ENCODE data around the gene NPB. TPM values are rescaled to one million over a fixed set of nuclear protein-coding genes. Genes with fewer than 3 reads are reported as not detected.

The NPB gene
- total and polyA plus RNA-seq, 11 donors = 0.13 to 1.2 (median 0.50) TPM; not detected in 1

- Histone ChIP-seq H3K9me3 (no peaks in the 10 kb centered on the region), H3K4me3 (peak overlapping the region in 11 of 12 donors; percentile 69 to 100 (median 97)), H3K4me1 (peaks cover 4 to 65% (median 55%) of the 10 kb centered on the region in 12 donors), H3K36me3 (peaks cover 0 to 43% (median 21%) of the 10 kb centered on the region in 9 donors), H3K27me3 (no peaks in the 10 kb centered on the region), H3K27ac (peak overlapping the region; percentile 92 to 100 (median 98))
- intact Hi-C loops (cut with DNase I) = loop anchor here in 2 of 10 donors (5.0 to 10.0 kb wide), 3 partner anchors 58 to 355 kb away; partner anchors contain the start of genes ACTG1 (in 1 of the 2), CENPX (in 1 of the 2), LRRC45 (in 1 of the 2) and MAFG (in 1 of the 2)
- TF ChIP-seq CTCF (IDR thresholded peaks at IDR 0.05) (peak; percentile 71 to 92 (median 86)), POLR2A (IDR thresholded peaks at IDR 0.05) (no peak)
- 36 to 39% (median 38%) methylated on average over 36 to 52 of the region's 52 CpGs for WGBS, 4 donors
- DNase-seq (peak in 3 of 5 donors; percentile 44 to 78 (median 52)), ATAC-seq (peak in 2 of 4 donors; percentile 5 to 22)
Measured at GRCh38 chr17:81869221-81870130, 32.6 kb upstream of the NPB start.

GRCh38 chr17:81870131-81870980, 31.7 kb upstream of the NPB start:
- Histone ChIP-seq H3K36me3 (peaks cover 0 to 37% (median 21%) of the 10 kb centered on the region in 9 donors), H3K4me1 (peaks cover 4 to 64% (median 55%) of the 10 kb centered on the region in 12 donors), H3K9me3 (no peaks in the 10 kb centered on the region), H3K27ac (peak overlapping the region; percentile 92 to 100 (median 98)), H3K27me3 (no peaks in the 10 kb centered on the region), H3K4me3 (peak overlapping the region; percentile 53 to 100 (median 95))
- peak in 3 of 4 donors; percentile 2 to 13 (median 5) for ATAC-seq
- intact Hi-C loops (cut with DNase I) = loop anchor here in 1 of 10 donors (5.0 kb wide), 1 partner anchor 57 kb away; the partner anchor contains the start of gene MAFG
- TF ChIP-seq POLR2A (IDR thresholded peaks at IDR 0.05) (no peak), CTCF (IDR thresholded peaks at IDR 0.05) (no peak)
- peak in 3 of 5 donors; percentile 45 to 64 (median 51) for DNase-seq
- 2 to 3% (median 3%) methylated on average over 47 to 65 of the region's 65 CpGs for WGBS, 4 donors

- DNase-seq (no peak), ATAC-seq (peak in 3 of 4 donors; percentile 60 to 69 (median 68))
- TF ChIP-seq CTCF (IDR thresholded peaks at IDR 0.05) (no peak), POLR2A (IDR thresholded peaks at IDR 0.05) (no peak)
- 0 to 3% (median 1%) methylated on average over 6 to 64 of the region's 64 CpGs; no CpG with 5 or more reads in 1 of the 4 donors for WGBS, 4 donors
- peaks cover 4 to 61% (median 54%) of the 10 kb centered on the region in 12 donors for H3K4me1 ChIP-seq
- peaks cover 0 to 31% (median 20%) of the 10 kb centered on the region in 9 donors for H3K36me3 ChIP-seq
- H3K4me3 ChIP-seq = peak within 1 kb of the TSS; percentile 68 to 100 (median 95)
- H3K27ac ChIP-seq = peak within 1 kb of the TSS; percentile 92 to 100 (median 98)
- no peaks in the 10 kb centered on the region for H3K9me3 ChIP-seq
- no peaks in the 10 kb centered on the region for H3K27me3 ChIP-seq
- intact Hi-C loops (cut with DNase I) = loop anchor here in 1 of 10 donors (5.0 kb wide), 1 partner anchor 56 kb away; the partner anchor contains the start of gene MAFG
Measured at GRCh38 chr17:81870981-81871386, 31.1 kb upstream of the NPB start, which contains the start of gene ARHGDIA. Gene ARHGDIA, minus strand, starts transcription at chr17:81871337. Its CDS starts 1,407 bp downstream, at chr17:81869930.

Data from heart left ventricle (tissue), 16 donors.